Naive B cell (primary cell): ENCODE data around the gene PPP2R2D. TPM values are rescaled to one million over a fixed set of nuclear protein-coding genes. Genes with fewer than 3 reads are reported as not detected.

Source experiments
- ATAC-seq, 2 donors: fragments of 150-1000 bp; cut with Tn5 transposase; 2 replicates each; pipeline ENCODE4 v1.10.0; 2021; ENCODE audit warnings: low read depth in 2 of 2, mild to moderate bottlenecking in 2 of 2, moderate library complexity in 2 of 2
- DNase-seq: peaks from one replicate; pipeline ENCODE4 v3.0.0; 2022
- H3K27ac Mint-ChIP-seq, 6 donors: one replicate each; pipeline ENCODE4 v1.8.0; 2020 to 2022; ENCODE audit warnings: mild to moderate bottlenecking in 6 of 6, mixed read lengths in 6 of 6, moderate library complexity in 5 of 6, inconsistent platforms in 2 of 6
- H3K27me3 Mint-ChIP-seq, 3 donors: one replicate each; pipeline ENCODE4 v1.8.0; 2021 to 2022; ENCODE audit warnings: mixed read lengths in 3 of 3, mild to moderate bottlenecking in 1 of 3
- H3K36me3 Mint-ChIP-seq, 2 donors: one replicate each; pipeline ENCODE4 v1.8.0; 2020 to 2022; ENCODE audit warnings: mixed read lengths in 2 of 2, inconsistent platforms in 1 of 2, mild to moderate bottlenecking in 1 of 2
- H3K4me1 Mint-ChIP-seq, 3 donors: one replicate each; pipeline ENCODE4 v1.8.0; 2020 to 2022; ENCODE audit warnings: mixed read lengths in 3 of 3, inconsistent platforms in 1 of 3, mild to moderate bottlenecking in 1 of 3, moderate library complexity in 1 of 3
- H3K4me3 Mint-ChIP-seq, 8 donors: one replicate each; pipeline ENCODE4 v1.8.0; 2020 to 2022; ENCODE audit warnings: mild to moderate bottlenecking in 8 of 8, mixed read lengths in 8 of 8, moderate library complexity in 8 of 8, inconsistent platforms in 2 of 8
- H3K9me3 Mint-ChIP-seq, 7 donors: one replicate each; pipeline ENCODE4 v1.8.0; 2020 to 2022; ENCODE audit warnings: mixed read lengths in 7 of 7, mild to moderate bottlenecking in 5 of 7, inconsistent platforms in 2 of 7, moderate library complexity in 1 of 7
- polyA plus RNA-seq, 6 donors: library from polyadenylated mRNA; unstranded; fragments of 300-500 nt; fragmentation: Illumina TruSeq; gene quantifications; one replicate each; pipeline ENCODE4 v1.2.3, GENCODE V29; 2021; ENCODE audit warnings: low read depth in 6 of 6

PPP2R2D gene
- polyA plus RNA-seq, 6 donors from 2014 or later: 15.0 to 27.4 (median 22.3) TPM

DNA sequence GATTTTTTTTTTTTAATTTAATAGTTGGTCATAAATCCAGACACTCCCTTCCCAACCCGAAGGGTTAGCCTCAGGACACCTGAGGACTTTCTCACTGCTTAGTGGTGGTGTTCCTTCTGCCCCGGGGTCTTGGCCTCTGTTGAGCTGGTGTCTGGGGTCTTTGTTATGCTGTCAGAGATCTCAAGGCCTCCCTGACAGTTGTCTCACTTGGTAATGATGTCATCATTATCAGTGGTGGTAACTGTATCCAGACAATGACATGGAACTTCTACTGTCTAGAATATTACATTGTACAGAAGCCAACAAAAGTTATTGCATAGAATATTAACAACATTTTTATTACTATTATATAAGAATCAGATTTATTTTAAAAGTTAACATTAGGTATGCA is 32.9 kb downstream of the PPP2R2D start:
- Mint-ChIP-seq H3K4me1 (peaks cover 17 to 40% (median 36%) of the 10 kb centered on the region in 3 donors), H3K27ac (peak overlapping the region in 1 of 6 donors; percentile 22), H3K36me3 (peaks cover 0 to 4% of the 10 kb centered on the region in 2 donors), H3K9me3 (no peaks in the 10 kb centered on the region), H3K4me3 (no peak overlapping the region), H3K27me3 (no peaks in the 10 kb centered on the region)
- no peak for DNase-seq
- no peak for ATAC-seq

DNA sequence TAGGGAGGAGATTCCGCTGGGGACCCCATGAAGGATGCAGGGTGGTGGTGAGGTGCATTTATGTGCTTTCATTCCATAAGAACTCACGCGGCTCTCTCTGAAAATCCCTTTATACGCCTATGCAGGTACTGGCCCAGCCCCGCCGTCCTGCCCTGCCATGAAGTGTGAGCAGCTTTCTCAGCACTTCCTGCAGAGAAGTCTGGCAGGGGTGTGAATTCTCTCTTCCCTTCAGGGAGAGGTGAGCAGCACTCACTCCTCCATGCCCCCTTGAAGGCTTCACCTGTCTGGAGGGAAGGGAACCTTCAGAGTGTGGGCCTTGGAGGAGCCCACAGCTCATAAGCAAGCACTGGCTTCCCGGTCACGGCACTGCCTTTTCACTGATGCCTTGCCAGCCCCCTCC is 34.0 kb downstream of the PPP2R2D start:
- Mint-ChIP-seq H3K4me1 (peaks cover 11 to 30% (median 25%) of the 10 kb centered on the region in 3 donors), H3K9me3 (no peaks in the 10 kb centered on the region), H3K27me3 (no peaks in the 10 kb centered on the region), H3K27ac (no peak overlapping the region), H3K4me3 (no peak overlapping the region), H3K36me3 (peaks cover 1 to 5% of the 10 kb centered on the region in 2 donors)
- no peak for DNase-seq
- no peak for ATAC-seq

DNA sequence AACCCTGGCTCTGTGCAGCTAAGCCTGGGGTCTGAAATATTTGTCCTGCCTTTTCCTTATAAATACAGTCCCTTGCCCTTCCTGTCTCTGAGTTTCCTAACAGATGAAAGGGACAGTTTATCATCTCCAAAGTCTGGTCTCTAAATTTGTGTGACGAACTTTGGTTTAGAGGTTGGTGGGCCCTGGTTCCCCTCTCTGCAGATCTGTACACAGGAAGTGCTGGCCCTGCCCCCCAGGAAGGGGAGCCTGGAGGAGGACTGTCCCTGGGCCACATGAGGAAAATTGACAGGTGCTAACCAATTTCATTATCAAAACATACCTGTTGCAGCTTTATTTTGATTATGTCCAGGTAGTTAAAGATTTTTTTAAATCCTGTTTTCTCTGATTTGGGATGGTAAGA is 34.5 kb downstream of the PPP2R2D start:
- H3K27me3 Mint-ChIP-seq: no peaks in the 10 kb centered on the region
- H3K4me3 Mint-ChIP-seq: no peak overlapping the region
- H3K4me1 Mint-ChIP-seq: peaks cover 8 to 25% (median 21%) of the 10 kb centered on the region in 3 donors
- no peaks in the 10 kb centered on the region for H3K9me3 Mint-ChIP-seq
- peaks cover 5 to 6% of the 10 kb centered on the region in 2 donors for H3K36me3 Mint-ChIP-seq
- ATAC-seq (no peak), DNase-seq (no peak)
- peak overlapping the region in 1 of 6 donors; percentile 75 for H3K27ac Mint-ChIP-seq

DNA sequence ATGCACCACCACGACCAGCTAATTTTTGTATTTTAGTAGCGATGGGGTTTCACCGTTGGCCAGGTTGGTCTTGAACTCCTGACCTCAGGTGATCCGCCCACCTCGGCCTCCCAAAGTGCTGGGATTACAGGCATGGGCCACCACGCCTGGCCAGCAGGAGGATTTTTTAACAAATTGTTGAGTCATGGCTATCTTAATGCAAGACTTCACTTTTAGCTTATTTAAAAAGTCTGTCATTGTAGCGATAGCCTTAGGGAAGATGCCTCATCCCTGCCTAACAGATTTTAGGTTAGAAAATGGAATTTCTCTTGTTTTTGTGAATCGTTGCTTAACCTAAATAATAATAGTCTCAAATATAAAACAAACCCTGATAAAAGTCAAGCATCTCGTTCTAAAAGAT is 35.5 kb downstream of the PPP2R2D start:
- Mint-ChIP-seq H3K27ac (no peak overlapping the region), H3K27me3 (no peaks in the 10 kb centered on the region), H3K9me3 (no peaks in the 10 kb centered on the region), H3K4me3 (no peak overlapping the region), H3K4me1 (peaks cover 0 to 16% (median 11%) of the 10 kb centered on the region in 3 donors), H3K36me3 (peaks cover 5 to 8% of the 10 kb centered on the region in 2 donors)
- no peak for ATAC-seq
- no peak for DNase-seq

DNA sequence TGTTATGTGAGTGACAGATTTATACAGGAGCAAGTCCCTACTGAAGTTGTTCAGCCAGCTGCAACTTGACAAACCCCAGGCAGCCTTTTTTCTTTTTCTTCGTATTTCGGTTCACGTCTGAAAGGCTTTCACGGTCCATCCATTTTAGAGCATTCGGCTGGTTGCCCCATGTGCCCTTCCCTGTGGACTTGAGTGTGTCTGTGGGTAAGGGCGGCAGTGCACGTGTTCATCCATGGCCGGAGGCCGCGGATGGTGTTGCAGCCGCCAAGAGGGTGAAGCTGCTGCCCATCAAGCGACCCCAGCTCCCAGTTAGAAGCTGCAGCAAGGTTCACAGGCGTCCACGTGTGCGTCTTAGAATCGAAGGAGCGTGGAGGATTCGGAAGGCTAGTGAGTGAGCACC is 35.9 kb downstream of the PPP2R2D start:
- DNase-seq: no peak
- Mint-ChIP-seq H3K36me3 (peaks cover 5 to 8% of the 10 kb centered on the region in 2 donors), H3K27me3 (no peaks in the 10 kb centered on the region), H3K4me1 (peaks cover 0 to 13% (median 7%) of the 10 kb centered on the region in 3 donors), H3K9me3 (no peaks in the 10 kb centered on the region), H3K27ac (no peak overlapping the region), H3K4me3 (no peak overlapping the region)
- ATAC-seq: no peak

DNA sequence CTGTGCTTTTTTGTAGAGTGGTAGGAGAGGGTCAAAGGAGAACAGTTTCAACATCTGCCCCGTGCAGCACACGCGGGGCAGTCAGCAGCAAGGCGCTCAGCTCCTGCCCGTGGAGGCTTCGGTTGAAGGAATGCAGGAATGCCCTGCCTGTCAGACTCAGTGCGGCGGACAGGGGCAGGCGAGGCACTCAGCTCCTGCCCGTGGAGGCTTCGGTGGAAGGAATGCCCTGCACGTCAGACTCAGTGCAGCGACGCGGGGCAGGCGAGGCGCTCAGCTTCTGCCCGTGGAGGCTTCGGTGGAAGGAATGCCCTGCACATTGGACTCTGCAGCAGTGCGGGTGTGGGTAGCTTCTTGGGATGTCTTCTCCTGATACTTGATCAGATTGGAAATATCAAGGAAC is 37.0 kb downstream of the PPP2R2D start:
- Mint-ChIP-seq H3K36me3 (peaks cover 5 to 8% of the 10 kb centered on the region in 2 donors), H3K27ac (peak overlapping the region in 1 of 6 donors; percentile 82), H3K4me3 (no peak overlapping the region), H3K9me3 (no peaks in the 10 kb centered on the region), H3K4me1 (peaks cover 0 to 10% (median 7%) of the 10 kb centered on the region in 3 donors), H3K27me3 (no peaks in the 10 kb centered on the region)
- DNase-seq (no peak), ATAC-seq (no peak)

DNA sequence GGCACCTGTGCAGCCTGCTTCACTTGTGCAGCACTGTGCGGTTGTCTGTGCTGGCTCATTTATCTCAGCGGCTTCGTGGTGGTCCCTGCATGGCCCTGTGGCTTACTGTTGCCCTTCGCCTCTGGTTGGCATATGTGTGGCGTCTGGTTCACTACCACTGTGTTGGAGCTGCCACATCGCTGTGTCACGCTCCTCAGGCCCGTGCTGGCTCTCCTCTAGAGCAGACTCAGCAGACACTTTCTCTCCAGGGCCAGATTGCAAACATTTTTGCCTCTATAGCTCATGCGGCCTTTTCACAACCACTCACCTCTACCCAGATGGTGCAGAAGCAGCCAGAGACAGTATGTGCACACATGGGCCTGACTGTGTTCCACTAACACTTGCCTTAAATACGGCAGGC is 37.9 kb downstream of the PPP2R2D start:
- Mint-ChIP-seq H3K27ac (no peak overlapping the region), H3K4me3 (no peak overlapping the region), H3K36me3 (peaks cover 5 to 8% of the 10 kb centered on the region in 2 donors), H3K27me3 (no peaks in the 10 kb centered on the region), H3K9me3 (no peaks in the 10 kb centered on the region), H3K4me1 (peaks cover 0 to 10% (median 7%) of the 10 kb centered on the region in 3 donors)
- ATAC-seq (no peak), DNase-seq (no peak)

DNA sequence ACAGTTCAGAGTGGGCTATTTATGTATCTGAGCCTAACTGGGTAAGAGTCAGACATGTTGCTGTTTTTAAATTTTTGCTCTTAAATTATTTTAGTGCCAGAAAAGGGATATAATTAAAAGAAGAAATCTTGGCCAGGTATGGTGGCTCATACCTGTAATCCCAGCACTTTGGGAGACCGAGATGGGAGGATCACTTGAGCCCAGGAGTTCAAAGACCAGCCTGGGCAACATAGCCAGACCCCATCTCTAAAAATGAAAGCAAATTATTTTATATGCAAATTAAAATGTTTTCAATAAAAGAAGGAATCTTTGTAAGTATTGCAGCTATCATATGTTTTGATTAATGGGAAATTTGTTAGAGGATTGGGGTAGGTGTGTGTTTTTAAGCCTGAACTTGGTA is 41.6 kb downstream of the PPP2R2D start:
- no peak for DNase-seq
- Mint-ChIP-seq H3K4me1 (peaks cover 0 to 5% (median 2%) of the 10 kb centered on the region in 3 donors), H3K9me3 (no peaks in the 10 kb centered on the region), H3K27ac (peak overlapping the region in 2 of 6 donors; percentile 49 to 64), H3K4me3 (no peak overlapping the region), H3K27me3 (no peaks in the 10 kb centered on the region), H3K36me3 (peaks cover 19% of the 10 kb centered on the region in 2 donors)
- ATAC-seq: no peak

DNA sequence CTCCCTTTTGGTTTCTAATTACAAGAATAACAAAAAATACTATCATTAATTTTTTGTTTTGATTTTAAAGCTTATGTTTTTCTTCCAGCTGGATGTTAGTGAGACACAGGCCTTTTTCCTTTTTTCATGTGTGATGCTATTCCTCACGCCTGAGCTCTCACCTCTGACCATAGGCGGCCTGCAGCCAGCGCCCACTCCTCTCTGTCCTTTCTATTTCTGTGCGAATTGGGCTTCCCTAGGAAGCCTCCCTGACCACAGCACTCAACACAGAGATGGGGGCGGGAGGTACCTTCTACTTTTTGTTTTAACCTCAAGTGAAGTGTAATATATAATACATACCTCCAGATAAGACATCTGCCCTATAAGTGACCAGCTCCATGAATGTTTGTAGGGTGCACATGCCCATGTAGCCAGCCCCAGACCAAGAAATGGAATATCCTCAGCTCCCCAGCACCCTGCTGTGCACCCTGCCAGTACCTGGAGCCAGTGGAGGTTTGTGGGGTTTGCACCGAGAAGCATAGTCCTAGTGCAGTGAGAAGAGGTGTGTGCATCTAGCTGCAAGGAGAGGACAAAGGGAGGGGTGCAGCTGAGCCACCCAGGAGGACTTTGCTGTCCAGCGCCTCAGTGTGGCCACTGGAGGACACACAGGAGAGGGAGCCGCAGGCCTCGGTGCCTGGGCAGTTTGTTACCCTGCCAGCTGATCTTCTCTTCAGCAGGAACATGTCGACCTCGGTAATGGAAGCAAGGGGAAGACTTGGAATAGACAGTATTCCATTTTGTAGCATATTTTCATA is 42.4 kb downstream of the PPP2R2D start:
- H3K9me3 Mint-ChIP-seq: no peaks in the 10 kb centered on the region
- peaks cover 0 to 2% (median 0%) of the 10 kb centered on the region in 3 donors for H3K4me1 Mint-ChIP-seq
- DNase-seq (no peak), ATAC-seq (no peak)
- H3K36me3 Mint-ChIP-seq: peaks cover 26 to 27% of the 10 kb centered on the region in 2 donors
- no peaks in the 10 kb centered on the region for H3K27me3 Mint-ChIP-seq
- no peak overlapping the region for H3K4me3 Mint-ChIP-seq
- peak overlapping the region in 2 of 6 donors; percentile 15 to 49 for H3K27ac Mint-ChIP-seq

DNA sequence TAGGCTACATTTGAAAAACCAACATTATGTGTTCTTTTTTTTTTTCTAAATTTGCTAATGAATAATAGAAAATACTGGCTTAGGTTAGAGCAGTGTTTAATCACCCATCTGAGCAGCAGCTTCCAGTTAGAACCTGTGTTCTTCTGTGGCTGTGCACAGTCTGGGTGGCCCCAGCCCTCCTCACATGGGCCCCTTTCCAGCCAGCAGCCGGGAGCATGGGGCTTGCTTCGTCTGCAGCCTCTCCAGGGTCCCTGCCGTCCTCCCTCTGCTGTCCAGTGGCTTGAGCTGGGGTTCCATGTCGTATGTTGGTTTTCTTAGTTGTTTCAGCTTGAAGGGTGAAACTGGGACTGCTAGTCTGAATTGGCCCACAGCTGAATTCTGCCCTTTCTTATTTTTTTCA is 43.6 kb downstream of the PPP2R2D start:
- peaks cover 26 to 28% of the 10 kb centered on the region in 2 donors for H3K36me3 Mint-ChIP-seq
- ATAC-seq: no peak
- H3K27me3 Mint-ChIP-seq: no peaks in the 10 kb centered on the region
- no peak overlapping the region for H3K4me3 Mint-ChIP-seq
- peaks cover 0 to 2% (median 0%) of the 10 kb centered on the region in 3 donors for H3K4me1 Mint-ChIP-seq
- DNase-seq: no peak
- no peaks in the 10 kb centered on the region for H3K9me3 Mint-ChIP-seq
- H3K27ac Mint-ChIP-seq: no peak overlapping the region

DNA sequence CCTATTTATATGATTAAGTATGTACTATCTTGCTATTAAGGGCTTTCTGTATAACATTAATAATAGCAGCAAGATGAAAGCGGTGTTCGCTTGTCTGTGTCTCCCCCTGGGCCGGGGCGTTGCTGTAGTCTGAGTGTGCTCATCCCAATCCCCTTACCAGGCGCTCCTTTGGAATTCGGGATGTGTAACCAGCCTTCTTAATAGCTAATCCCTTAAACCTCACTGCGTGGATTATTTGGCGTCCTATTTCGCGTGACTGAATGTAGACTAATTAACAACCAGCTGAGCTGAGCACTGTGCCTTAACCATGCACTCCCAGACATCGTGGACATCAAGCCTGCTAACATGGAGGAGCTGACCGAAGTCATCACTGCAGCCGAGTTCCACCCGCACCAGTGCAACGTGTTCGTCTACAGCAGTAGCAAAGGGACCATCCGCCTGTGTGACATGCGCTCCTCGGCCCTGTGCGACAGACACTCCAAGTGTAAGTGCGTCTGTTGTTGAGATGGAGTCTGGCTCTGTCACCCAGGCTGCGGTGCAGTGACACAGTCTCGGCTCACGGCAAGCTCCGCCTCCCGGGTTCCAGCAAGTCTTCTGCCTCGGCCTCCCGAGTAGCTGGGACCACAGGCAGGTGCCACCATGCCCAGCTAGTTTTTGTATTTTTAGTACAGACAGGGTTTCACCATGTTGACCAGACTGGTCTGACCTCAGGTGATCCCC is 44.3 kb downstream of the PPP2R2D start:
- ATAC-seq (no peak), DNase-seq (no peak)
- peaks cover 23 to 26% of the 10 kb centered on the region in 2 donors for H3K36me3 Mint-ChIP-seq
- peaks cover 0 to 2% (median 0%) of the 10 kb centered on the region in 3 donors for H3K4me1 Mint-ChIP-seq
- H3K9me3 Mint-ChIP-seq: no peaks in the 10 kb centered on the region
- H3K27me3 Mint-ChIP-seq: no peaks in the 10 kb centered on the region
- peak overlapping the region in 2 of 6 donors; percentile 21 to 27 for H3K27ac Mint-ChIP-seq
- no peak overlapping the region for H3K4me3 Mint-ChIP-seq

DNA sequence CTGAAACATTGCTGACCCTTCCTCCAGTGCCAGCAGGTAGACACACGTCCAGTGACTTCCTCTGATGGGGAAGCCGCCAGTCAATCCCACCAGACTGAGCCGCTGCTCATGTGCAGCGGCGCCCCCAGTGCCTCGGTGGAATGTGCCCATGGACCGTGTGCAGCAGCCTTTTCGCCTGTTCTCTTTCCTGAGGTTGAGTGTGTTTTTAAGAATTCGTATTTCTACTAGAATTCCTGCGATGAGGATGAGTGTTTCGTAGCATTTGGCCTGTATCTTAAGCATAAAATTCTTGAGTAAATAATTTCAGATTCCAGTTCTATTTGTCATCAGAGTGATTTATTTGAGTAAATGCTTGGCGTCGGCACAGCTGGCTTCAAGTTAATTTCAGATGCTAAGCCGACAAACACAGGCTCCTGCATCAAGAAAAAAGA is 45.5 kb downstream of the PPP2R2D start:
- Mint-ChIP-seq H3K4me3 (peak overlapping the region in 1 of 8 donors; percentile 82), H3K36me3 (peaks cover 25 to 26% of the 10 kb centered on the region in 2 donors), H3K4me1 (no peaks in the 10 kb centered on the region), H3K9me3 (no peaks in the 10 kb centered on the region), H3K27ac (peak overlapping the region in 1 of 6 donors; percentile 67), H3K27me3 (no peaks in the 10 kb centered on the region)
- DNase-seq (no peak), ATAC-seq (no peak)

DNA sequence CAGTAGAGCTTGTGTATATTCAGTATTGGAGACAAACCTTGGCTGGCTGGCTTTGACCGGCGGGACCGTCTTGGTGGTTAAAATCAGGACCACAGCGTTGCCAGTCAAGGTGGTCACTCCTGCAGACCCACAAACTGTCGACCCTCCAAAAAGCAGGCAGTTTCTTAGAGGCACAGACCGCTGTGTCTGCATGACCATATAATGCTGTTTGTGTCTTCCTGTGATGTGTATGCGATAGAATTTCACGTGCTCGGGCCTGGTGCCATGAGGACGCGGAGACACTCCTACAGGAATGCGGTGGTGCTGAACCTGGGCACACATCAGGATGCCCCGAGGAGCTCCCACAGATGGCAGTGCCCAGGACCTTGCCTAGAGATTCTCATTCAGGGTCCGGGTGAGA is 46.1 kb downstream of the PPP2R2D start:
- no peaks in the 10 kb centered on the region for H3K4me1 Mint-ChIP-seq

More for the DNA sequence above, 46.1 kb downstream of the PPP2R2D start:
- DNase-seq: no peak
- no peak overlapping the region for H3K4me3 Mint-ChIP-seq
- H3K27me3 Mint-ChIP-seq: no peaks in the 10 kb centered on the region
- peak overlapping the region in 1 of 6 donors; percentile 67 for H3K27ac Mint-ChIP-seq
- H3K9me3 Mint-ChIP-seq: no peaks in the 10 kb centered on the region
- peaks cover 25 to 26% of the 10 kb centered on the region in 2 donors for H3K36me3 Mint-ChIP-seq
- no peak for ATAC-seq
